Endothelial cell (in vitro differentiated cells): ENCODE data around the gene CTXND1. TPM values are rescaled to one million over a fixed set of nuclear protein-coding genes. Genes with fewer than 3 reads are reported as not detected.

Experiments
- DNase-seq: peaks from one replicate; pipeline ENCODE4 v3.0.0; 2021; ENCODE audit warnings: low spot score
- H3K27ac Mint-ChIP-seq: one replicate; pipeline ENCODE4 v1.8.0; 2021; ENCODE audit warnings: mixed read lengths, inconsistent platforms; ENCODE audit not compliant: unreplicated experiment
- H3K27me3 Mint-ChIP-seq: one replicate; pipeline ENCODE4 v1.8.0; 2021; ENCODE audit warnings: mild to moderate bottlenecking, moderate library complexity, mixed read lengths, inconsistent platforms; ENCODE audit not compliant: unreplicated experiment
- H3K36me3 Mint-ChIP-seq: one replicate; pipeline ENCODE4 v1.8.0; 2021; ENCODE audit warnings: mild to moderate bottlenecking, low read depth, mixed read lengths, inconsistent platforms; ENCODE audit not compliant: unreplicated experiment
- H3K4me1 Mint-ChIP-seq: one replicate; pipeline ENCODE4 v1.8.0; 2021; ENCODE audit warnings: mild to moderate bottlenecking, mixed read lengths, inconsistent platforms; ENCODE audit not compliant: unreplicated experiment
- H3K4me3 Mint-ChIP-seq: one replicate; pipeline ENCODE4 v1.8.0; 2021; ENCODE audit warnings: mild to moderate bottlenecking, mixed read lengths, inconsistent platforms; ENCODE audit not compliant: unreplicated experiment
- H3K9me3 Mint-ChIP-seq: one replicate; pipeline ENCODE4 v1.8.0; 2021; ENCODE audit warnings: mixed read lengths, inconsistent platforms; ENCODE audit not compliant: unreplicated experiment
- CTCF ChIP-seq: fragments of 200-600 bp; sonication (generic); IDR thresholded peaks from one replicate; pipeline ENCODE4 v1.5.0; 2021; ENCODE audit warnings: antibody characterized with exemption; ENCODE audit not compliant: unreplicated experiment
- total RNA-seq: library from RNA; stranded (reverse); fragmentation: NEBNext Ultra II Directional; extraction: Animal tissue kit (Norgen Biotek cat#: 25700); gene quantifications from one replicate; pipeline ENCODE4 v1.2.1, GENCODE V29; 2021; ENCODE audit not compliant: unreplicated experiment

CTXND1 gene
- total RNA-seq, 1 donor from 2014 or later: 0.03 TPM

DNA sequence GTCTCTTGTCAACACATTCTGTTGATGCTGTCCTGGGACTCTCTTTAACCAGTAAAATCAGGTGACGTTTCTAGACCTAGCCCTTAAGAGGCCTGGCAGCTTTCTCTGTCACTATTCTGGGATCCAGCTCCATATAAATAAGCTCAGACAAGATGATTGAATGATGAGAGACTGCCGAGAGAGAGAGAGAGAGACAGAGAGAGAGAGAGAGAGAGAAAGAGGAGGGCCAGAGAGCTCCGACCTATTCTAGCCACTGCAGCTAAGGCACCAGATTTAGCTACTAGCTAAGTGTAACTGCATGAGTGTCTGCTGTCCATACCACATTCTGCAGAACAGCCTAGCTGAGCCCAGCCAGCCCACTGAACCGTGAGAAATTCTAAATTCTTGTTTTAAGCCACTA is 36.1 kb upstream of the CTXND1 start:
- Mint-ChIP-seq H3K27me3 (no peaks in the 10 kb centered on the region), H3K4me1 (peaks cover 6% of the 10 kb centered on the region), H3K4me3 (no peak overlapping the region), H3K36me3 (no peaks in the 10 kb centered on the region), H3K27ac (no peak overlapping the region), H3K9me3 (no peaks in the 10 kb centered on the region)
- TF ChIP-seq CTCF: no peak
- no peak for DNase-seq

DNA sequence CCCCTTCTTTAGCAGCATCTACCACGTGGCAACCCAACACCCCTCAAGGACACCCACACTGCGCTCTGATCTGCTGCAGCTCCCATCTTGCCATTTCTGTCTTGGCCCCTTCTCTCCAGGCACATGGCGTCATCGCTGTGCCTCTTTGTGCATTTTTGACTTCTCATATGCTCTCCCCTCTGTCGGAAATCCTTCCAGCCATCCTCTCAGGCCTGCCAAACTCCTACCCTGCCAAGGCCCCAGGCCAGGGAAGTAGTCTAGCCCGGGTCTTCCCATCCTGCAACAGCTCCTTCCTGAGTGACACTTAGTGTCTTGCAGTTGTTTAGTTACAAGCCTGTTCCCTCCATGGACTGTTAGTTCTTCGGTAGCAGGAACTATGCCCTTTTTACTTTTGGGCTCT is 34.0 kb upstream of the CTXND1 start:
- Mint-ChIP-seq H3K4me1 (peaks cover 10% of the 10 kb centered on the region), H3K27ac (no peak overlapping the region), H3K36me3 (no peaks in the 10 kb centered on the region), H3K9me3 (no peaks in the 10 kb centered on the region), H3K27me3 (no peaks in the 10 kb centered on the region), H3K4me3 (no peak overlapping the region)
- DNase-seq: no peak
- TF ChIP-seq CTCF: no peak

DNA sequence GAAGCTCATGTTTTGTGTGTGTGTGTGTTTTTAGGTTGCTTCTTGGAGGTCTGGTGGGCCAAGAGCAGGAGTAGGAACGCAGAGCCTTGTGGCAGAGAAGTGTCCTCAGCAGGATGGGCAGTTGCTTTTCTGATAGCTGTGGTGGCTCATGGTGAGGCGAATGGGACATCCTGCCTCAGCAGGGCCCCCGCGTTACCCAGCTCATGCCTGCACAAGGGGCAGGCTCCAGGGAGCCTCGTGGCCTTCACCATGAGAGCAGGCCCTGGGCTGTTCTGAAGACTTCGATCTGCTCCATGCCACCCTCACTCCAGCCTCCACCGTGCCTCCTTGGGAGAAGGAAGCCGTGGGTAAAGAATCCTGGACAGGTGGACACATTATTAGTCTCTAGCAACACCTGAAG is 33.4 kb upstream of the CTXND1 start:
- peaks cover 17% of the 10 kb centered on the region for H3K4me1 Mint-ChIP-seq
- no peak overlapping the region for H3K4me3 Mint-ChIP-seq
- no peaks in the 10 kb centered on the region for H3K9me3 Mint-ChIP-seq
- no peak overlapping the region for H3K27ac Mint-ChIP-seq
- TF ChIP-seq CTCF: no peak
- DNase-seq: no peak
- no peaks in the 10 kb centered on the region for H3K27me3 Mint-ChIP-seq
- no peaks in the 10 kb centered on the region for H3K36me3 Mint-ChIP-seq

- DNase-seq: no peak
- H3K36me3 Mint-ChIP-seq: no peaks in the 10 kb centered on the region
- no peak overlapping the region for H3K27ac Mint-ChIP-seq
- no peaks in the 10 kb centered on the region for H3K27me3 Mint-ChIP-seq
- TF ChIP-seq CTCF: no peak
- no peak overlapping the region for H3K4me3 Mint-ChIP-seq
- no peaks in the 10 kb centered on the region for H3K9me3 Mint-ChIP-seq
- H3K4me1 Mint-ChIP-seq: peaks cover 18% of the 10 kb centered on the region
These were observed 31.5 kb upstream of the CTXND1 start for GRCh38 chr15:80283531-80283930.

DNA sequence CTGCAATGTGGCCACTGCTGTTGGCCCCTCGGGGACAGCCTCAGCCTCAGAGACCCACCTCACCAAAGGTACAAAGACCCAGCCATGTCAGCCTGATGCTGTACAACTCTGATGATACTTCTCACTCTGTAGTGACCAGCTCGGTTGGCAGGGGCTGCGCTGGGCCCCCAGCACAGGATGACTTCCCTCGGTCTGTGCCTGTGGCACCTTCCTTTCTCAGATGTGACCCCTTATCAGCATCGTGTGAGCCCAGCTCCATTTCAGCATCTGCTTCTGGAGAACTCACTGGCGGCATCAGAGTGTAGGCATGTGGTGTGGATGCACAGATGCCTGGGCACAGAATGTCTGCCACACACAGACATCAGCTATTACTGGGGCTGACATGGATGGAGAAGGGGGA is 25.1 kb upstream of the CTXND1 start:
- H3K9me3 Mint-ChIP-seq: no peaks in the 10 kb centered on the region
- H3K4me3 Mint-ChIP-seq: no peak overlapping the region
- DNase-seq: no peak
- peaks cover 2% of the 10 kb centered on the region for H3K27me3 Mint-ChIP-seq
- TF ChIP-seq CTCF: no peak
- H3K27ac Mint-ChIP-seq: no peak overlapping the region
- H3K4me1 Mint-ChIP-seq: peaks cover 14% of the 10 kb centered on the region
- H3K36me3 Mint-ChIP-seq: no peaks in the 10 kb centered on the region
